COR-L47 (cell line): ENCODE measurements around the gene OOSP4A.

Experiments used
- DNase-seq: peaks from one replicate; lab custom pipeline; 2025; lab: John Stamatoyannopoulos, UW

Gene OOSP4A

GRCh38 chr11:59963733-59964132, at the start of gene OOSP4A:
Gene OOSP4A, plus strand, starts transcription at chr11:59964033. Its CDS starts 0 bp downstream, at chr11:59964033.
- no peak for DNase-seq

GRCh38 chr11:59918480-59918879, 45.4 kb upstream of the OOSP4A start:
- no peak for DNase-seq

- DNase-seq = no peak
These were observed 44.7 kb upstream of the OOSP4A start for GRCh38 chr11:59918987-59919589.

GRCh38 chr11:59923813-59924212, 40.0 kb upstream of the OOSP4A start:
- DNase-seq = no peak

- DNase-seq = no peak
These were observed 32.1 kb upstream of the OOSP4A start for GRCh38 chr11:59931688-59932087.

GRCh38 chr11:59938132-59938531, 25.7 kb upstream of the OOSP4A start, which contains the start of gene OOSP1:
Gene OOSP1, plus strand, starts transcription at chr11:59938432. Its CDS starts 23 bp downstream, at chr11:59938455.
- no peak for DNase-seq

- DNase-seq = no peak
These were observed 25.1 kb upstream of the OOSP4A start for GRCh38 chr11:59938718-59939117.

GRCh38 chr11:59939482-59939881, 24.4 kb upstream of the OOSP4A start:
- DNase-seq = no peak

GRCh38 chr11:59941091-59941490, 22.7 kb upstream of the OOSP4A start:
- no peak for DNase-seq

GRCh38 chr11:59943997-59944714, 19.7 kb upstream of the OOSP4A start:
- DNase-seq = no peak

GRCh38 chr11:59944720-59945119, 19.1 kb upstream of the OOSP4A start:
- DNase-seq = no peak

- no peak for DNase-seq
These were observed 10.2 kb upstream of the OOSP4A start for GRCh38 chr11:59953463-59954218.

GRCh38 chr11:59954219-59954847, 9.5 kb upstream of the OOSP4A start:
- no peak for DNase-seq

- DNase-seq = no peak
These were observed 6.7 kb upstream of the OOSP4A start for GRCh38 chr11:59957094-59957493.

- no peak for DNase-seq
These were observed 3.1 kb upstream of the OOSP4A start for GRCh38 chr11:59960502-59961381.

- no peak for DNase-seq
These were observed 1.7 kb upstream of the OOSP4A start for GRCh38 chr11:59962107-59962482.

GRCh38 chr11:59965424-59965823, 1.6 kb downstream of the OOSP4A start:
- no peak for DNase-seq

GRCh38 chr11:59966201-59966600, 2.4 kb downstream of the OOSP4A start:
- DNase-seq = no peak

GRCh38 chr11:59967677-59968394, 4.0 kb downstream of the OOSP4A start:
- DNase-seq = no peak

- no peak for DNase-seq
These were observed 4.6 kb downstream of the OOSP4A start for GRCh38 chr11:59968395-59968783.

GRCh38 chr11:59973097-59973496, 9.3 kb downstream of the OOSP4A start:
- DNase-seq = no peak
